ENCODE measurements around the gene FARP2. TPM values are rescaled to one million over a fixed set of nuclear protein-coding genes. Genes with fewer than 3 reads are reported as not detected.

The FARP2 gene
- total RNA-seq, 1 experiment from 2014 or later, result 37.2 TPM

- intact Hi-C loops (cut with micrococcal nuclease; ENCODE audit: unreplicated experiment), result loop anchor here (2.0 to 5.0 kb wide), 2 partner anchors 40 to 51 kb away; partner anchors contain the start of gene BOK
- no TSS peak for BruUV-seq (replicated peaks)
Observed at GRCh38 chr2:241507430-241508239, 151.6 kb downstream of the FARP2 start.

DNA sequence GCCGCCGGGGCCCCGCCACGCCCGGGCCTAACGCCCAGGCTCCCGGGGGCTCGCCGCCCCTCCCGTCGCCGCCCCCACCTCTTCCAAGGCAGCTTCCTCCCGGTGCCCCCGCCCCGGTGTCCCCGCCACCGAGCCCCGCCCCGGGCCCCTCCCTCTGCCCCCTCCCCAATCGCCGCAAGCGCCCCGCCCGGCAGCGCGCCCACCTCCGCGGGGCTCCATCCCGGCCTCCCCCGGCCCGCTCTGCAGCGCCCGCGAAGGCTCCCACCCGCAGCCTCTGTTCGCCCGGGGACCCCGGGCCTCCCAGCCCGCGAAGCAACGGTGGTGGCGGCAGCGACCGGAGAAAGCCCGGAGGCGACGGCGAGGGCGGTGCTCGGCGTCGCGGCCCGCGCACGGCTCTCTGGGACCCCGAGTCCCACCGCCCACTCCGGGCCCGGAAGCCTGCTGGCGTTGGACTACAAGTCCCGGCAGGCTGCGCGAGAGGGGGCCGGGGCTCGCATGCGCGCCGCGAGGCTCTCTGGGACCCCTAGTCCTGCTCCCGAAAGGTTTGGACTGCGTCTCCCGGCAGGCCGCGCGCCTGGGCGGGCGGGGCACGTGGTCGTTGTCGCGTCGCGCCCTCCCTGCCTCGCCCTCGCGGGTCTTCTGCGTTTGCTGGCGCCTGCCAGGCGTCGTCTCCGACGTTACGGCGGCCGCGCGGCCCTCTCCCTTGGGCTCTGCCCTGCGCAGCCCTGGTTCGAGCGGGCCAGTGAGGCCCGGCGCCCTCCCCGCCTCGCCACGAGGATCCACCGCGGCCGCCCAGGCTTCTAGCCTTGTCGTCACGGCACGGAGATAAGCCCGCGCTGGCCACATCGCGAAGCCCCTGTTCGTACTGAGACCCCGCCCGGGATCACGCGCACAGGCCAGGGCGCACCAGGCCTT is 152.4 kb downstream of the FARP2 start, which contains the start of gene STK25:
STK25 (minus strand) TSS at position 345 of the 915 bp plus-strand sequence. CDS start 549 bp downstream, outside the sequence.
- ChIA-PET CTCF (interaction anchor here (0.7 to 2.0 kb wide), 2 partner anchors 51 to 90 kb away, joined by 3 to 7 read pairs; no protein-coding TSS in a partner anchor), POLR2A (interaction anchor here (0.6 kb wide), 1 partner anchor 178 kb away, joined by 3 read pairs; the partner anchor contains the start of gene DTYMK)
- Mint-ChIP-seq H3K36me3 (ENCODE audit: insufficient read depth, unreplicated experiment) (peaks cover 13% of the 10 kb centered on the region), H3K27ac (ENCODE audit: unreplicated experiment) (peak within 1 kb of the TSS; percentile 85), H3K9me3 (ENCODE audit: unreplicated experiment) (no peaks in the 10 kb centered on the region), H3K4me3 (ENCODE audit: unreplicated experiment) (peak within 1 kb of the TSS; percentile 86), H3K4me1 (ENCODE audit: low read depth, unreplicated experiment) (no peaks in the 10 kb centered on the region), H3K27me3 (ENCODE audit: insufficient read depth, unreplicated experiment) (no peaks in the 10 kb centered on the region)
- Histone ChIP-seq H3K4me1 (no peaks in the 10 kb centered on the region), H3K36me3 (ENCODE audit: control insufficient read depth, insufficient read depth, low read length) (no peaks in the 10 kb centered on the region), H3K9me3 (no peaks in the 10 kb centered on the region), H3K4me3 (ENCODE audit: low read depth, low read length) (peak within 1 kb of the TSS; percentile 81), H3K27me3 (replicated peaks; ENCODE audit: control insufficient read depth, insufficient read depth, low read length) (no peaks in the 10 kb centered on the region)
- TF ChIP-seq, protein P1, sequence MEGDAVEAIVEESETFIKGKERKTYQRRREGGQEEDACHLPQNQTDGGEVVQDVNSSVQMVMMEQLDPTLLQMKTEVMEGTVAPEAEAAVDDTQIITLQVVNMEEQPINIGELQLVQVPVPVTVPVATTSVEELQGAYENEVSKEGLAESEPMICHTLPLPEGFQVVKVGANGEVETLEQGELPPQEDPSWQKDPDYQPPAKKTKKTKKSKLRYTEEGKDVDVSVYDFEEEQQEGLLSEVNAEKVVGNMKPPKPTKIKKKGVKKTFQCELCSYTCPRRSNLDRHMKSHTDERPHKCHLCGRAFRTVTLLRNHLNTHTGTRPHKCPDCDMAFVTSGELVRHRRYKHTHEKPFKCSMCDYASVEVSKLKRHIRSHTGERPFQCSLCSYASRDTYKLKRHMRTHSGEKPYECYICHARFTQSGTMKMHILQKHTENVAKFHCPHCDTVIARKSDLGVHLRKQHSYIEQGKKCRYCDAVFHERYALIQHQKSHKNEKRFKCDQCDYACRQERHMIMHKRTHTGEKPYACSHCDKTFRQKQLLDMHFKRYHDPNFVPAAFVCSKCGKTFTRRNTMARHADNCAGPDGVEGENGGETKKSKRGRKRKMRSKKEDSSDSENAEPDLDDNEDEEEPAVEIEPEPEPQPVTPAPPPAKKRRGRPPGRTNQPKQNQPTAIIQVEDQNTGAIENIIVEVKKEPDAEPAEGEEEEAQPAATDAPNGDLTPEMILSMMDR (IDR thresholded peaks at IDR 0.05; ENCODE audit: insufficient read depth in 1 of 2, low read depth in 1 of 2, low read length in 1 of 2, severe bottlenecking in 1 of 2, unreplicated experiment in 1 of 2), result no peak
- intact Hi-C loops (cut with micrococcal nuclease; ENCODE audit: unreplicated experiment), result loop anchor here (2.0 to 5.0 kb wide), 2 partner anchors 39 to 50 kb away; partner anchors contain the start of gene BOK
- DNase-seq, result peak; percentile 96 to 97
- no TSS peak for BruUV-seq (replicated peaks)

More at GRCh38 chr2:241507430-241508239, 151.6 kb downstream of the FARP2 start:
- ChIA-PET POLR2A (interaction anchor here (0.6 kb wide), 1 partner anchor 179 kb away, joined by 3 read pairs; the partner anchor contains the start of gene DTYMK), CTCF (interaction anchor here (0.5 to 2.0 kb wide), 3 partner anchors 52 to 232 kb away, joined by 3 to 7 read pairs (median 4); no protein-coding TSS in a partner anchor)
- no peaks in the 10 kb centered on the region for H3K27me3 ChIP-seq (replicated peaks; ENCODE audit: control insufficient read depth, insufficient read depth, low read length)
- Mint-ChIP-seq H3K36me3 (ENCODE audit: insufficient read depth, unreplicated experiment) (peaks cover 13% of the 10 kb centered on the region), H3K27me3 (ENCODE audit: insufficient read depth, unreplicated experiment) (no peaks in the 10 kb centered on the region), H3K4me1 (ENCODE audit: low read depth, unreplicated experiment) (no peaks in the 10 kb centered on the region), H3K27ac (ENCODE audit: unreplicated experiment) (peak overlapping the region; percentile 39), H3K9me3 (ENCODE audit: unreplicated experiment) (no peaks in the 10 kb centered on the region), H3K4me3 (ENCODE audit: unreplicated experiment) (peak overlapping the region; percentile 86)
- TF ChIP-seq, protein P1 (IDR thresholded peaks at IDR 0.05; ENCODE audit: insufficient read depth in 1 of 2, low read depth in 1 of 2, low read length in 1 of 2, severe bottlenecking in 1 of 2, unreplicated experiment in 1 of 2), result peak in 1 of 2 experiments; percentile 28
- H3K36me3 ChIP-seq (ENCODE audit: control insufficient read depth, insufficient read depth, low read length), result no peaks in the 10 kb centered on the region
- no peaks in the 10 kb centered on the region for H3K4me1 ChIP-seq
- DNase-seq, result peak; percentile 55 to 74
- peak overlapping the region; percentile 76 for H3K4me3 ChIP-seq (ENCODE audit: low read depth, low read length)
- H3K9me3 ChIP-seq, result no peaks in the 10 kb centered on the region

Measured in Caco-2 (cell line).